ENCODE data around the gene HSPA12B. TPM values are rescaled to one million over a fixed set of nuclear protein-coding genes. Genes with fewer than 3 reads are reported as not detected.

The HSPA12B gene
- polyA plus RNA-seq, 1 of the 3 experiments (the other 2 are of a cell fraction) = 0.46 TPM

- 70% methylated on average over 12 of the region's 31 CpGs for WGBS (ENCODE audit: low lambda C conversion rate)
- Histone ChIP-seq H3K79me2 (ENCODE audit: insufficient read depth) (no peaks in the 10 kb centered on the region), H3K36me3 (replicated peaks in 1 of 2; ENCODE audit: control insufficient read depth in 1 of 2, insufficient read depth in 2 of 2, low read length in 1 of 2) (no peaks in the 10 kb centered on the region), H4K20me1 (ENCODE audit: insufficient read depth) (no peaks in the 10 kb centered on the region), H3K9ac (no peak overlapping the region), H3K4me1 (ENCODE audit: control insufficient read depth in 1 of 2, insufficient read depth in 2 of 2, low read depth in 1 of 2, low read length in 1 of 2) (no peaks in the 10 kb centered on the region), H3K4me2 (no peak overlapping the region), H3K4me3 (ENCODE audit: low read depth in 2 of 2, low read length in 1 of 2) (no peak overlapping the region), H3K27me3 (ENCODE audit: insufficient read depth) (no peaks in the 10 kb centered on the region), H3K9me2 (no peaks in the 10 kb centered on the region), H3F3A (replicated peaks; ENCODE audit: insufficient read depth) (no peaks in the 10 kb centered on the region), H2AFZ (ENCODE audit: low read depth) (no peak overlapping the region), H3K9me3 (no peaks in the 10 kb centered on the region), H3K27ac (ENCODE audit: low read depth in 2 of 2, low read length in 1 of 2) (no peak overlapping the region)
- ChIA-PET POLR2A (no interaction called here), CTCF (interaction anchor here (1.8 to 5.8 kb wide), 6 partner anchors 7 to 143 kb away, joined by 7 to 55 read pairs (median 9); partner anchors contain the start of gene ADISSP)
- DNase-seq = no peak
- TF ChIP-seq FOSL2 (IDR thresholded peaks at IDR 0.05; ENCODE audit: borderline replicate concordance, low read depth) (no peak), TEAD4 (IDR thresholded peaks at IDR 0.05; ENCODE audit: borderline replicate concordance, insufficient read depth) (no peak), MXI1 (IDR thresholded peaks at IDR 0.05; ENCODE audit: low read depth, low read length) (no peak), EP300 (IDR thresholded peaks at IDR 0.05; ENCODE audit: borderline replicate concordance in 1 of 2, low read depth in 1 of 2, low read length in 1 of 2) (no peak), TAF1 (IDR thresholded peaks at IDR 0.05; ENCODE audit: borderline replicate concordance, low read depth, low read length) (no peak), USF1 (IDR thresholded peaks at IDR 0.05; ENCODE audit: borderline replicate concordance, low read depth) (no peak), GABPA (IDR thresholded peaks at IDR 0.05; ENCODE audit: low read depth) (no peak), EZH2phosphoT487 (IDR thresholded peaks at IDR 0.05; ENCODE audit: borderline replicate concordance, low read depth) (no peak), CHD2 (IDR thresholded peaks at IDR 0.05; ENCODE audit: low read length, partially characterized antibody) (no peak), SMC3 (IDR thresholded peaks at IDR 0.05; ENCODE audit: low read depth, low read length) (no peak), POLR2AphosphoS5 (IDR thresholded peaks at IDR 0.05; ENCODE audit: low read depth, low read length) (no peak), JUND (IDR thresholded peaks at IDR 0.05) (no peak), RCOR1 (IDR thresholded peaks at IDR 0.05; ENCODE audit: low read length) (no peak), IRF3 (IDR thresholded peaks at IDR 0.05; ENCODE audit: low read depth, low read length) (no peak), TCF12 (IDR thresholded peaks at IDR 0.05) (no peak), ZBTB33 (IDR thresholded peaks at IDR 0.05; ENCODE audit: borderline replicate concordance, low read depth) (no peak), NRF1 (IDR thresholded peaks at IDR 0.05; ENCODE audit: low read depth, low read length) (no peak), PBX3 (IDR thresholded peaks at IDR 0.05) (no peak)
These were observed 26.3 kb upstream of the HSPA12B start for GRCh38 chr20:3705970-3706739.
